ENCODE data around the gene MBD6.
"Not testable (repeated sequence)": the region's sequence is repeated elsewhere in the genome, so short reads cannot be mapped to it uniquely, and the experiment has no call there.

The MBD6 gene

GRCh38 chr12:57516617-57517153 lies 5.9 kb upstream of the MBD6 start:
- no peak for TF ChIP-seq CTCF (IDR thresholded peaks at IDR 0.05; ENCODE audit: low read depth, low read length, missing control alignments)
- no peak overlapping the region for H3K4me3 ChIP-seq (ENCODE audit: low read depth, low read length)
- DNase-seq (ENCODE audit: low read depth) = no peak
- in situ Hi-C loops (cut with HindIII; ENCODE audit: low sequenced_read_pairs) = no loop called here

- in situ Hi-C loops (cut with HindIII; ENCODE audit: low sequenced_read_pairs) = no loop called here
- no peak for TF ChIP-seq CTCF (IDR thresholded peaks at IDR 0.05; ENCODE audit: low read depth, low read length, missing control alignments)
- H3K4me3 ChIP-seq (ENCODE audit: low read depth, low read length) = no peak overlapping the region
- no peak for DNase-seq (ENCODE audit: low read depth)
Measured at GRCh38 chr12:57517187-57517586, 5.4 kb upstream of the MBD6 start.

GRCh38 chr12:57517718-57518117 lies 4.9 kb upstream of the MBD6 start:
- peak overlapping the region; percentile 88 for H3K4me3 ChIP-seq (ENCODE audit: low read depth, low read length)
- in situ Hi-C loops (cut with HindIII; ENCODE audit: low sequenced_read_pairs); DNase-seq (ENCODE audit: low read depth): not testable (repeated sequence)

- peak overlapping the region; percentile 88 for H3K4me3 ChIP-seq (ENCODE audit: low read depth, low read length)
- TF ChIP-seq CTCF (IDR thresholded peaks at IDR 0.05; ENCODE audit: low read depth, low read length, missing control alignments) = no peak
- DNase-seq (ENCODE audit: low read depth) = no peak
- in situ Hi-C loops (cut with HindIII; ENCODE audit: low sequenced_read_pairs) = no loop called here
Measured at GRCh38 chr12:57518176-57518919, 4.3 kb upstream of the MBD6 start.

GRCh38 chr12:57518920-57519795 lies 3.5 kb upstream of the MBD6 start:
- DNase-seq (ENCODE audit: low read depth) = no peak
- no peak for TF ChIP-seq CTCF (IDR thresholded peaks at IDR 0.05; ENCODE audit: low read depth, low read length, missing control alignments)
- in situ Hi-C loops (cut with HindIII; ENCODE audit: low sequenced_read_pairs) = no loop called here
- peak overlapping the region; percentile 88 for H3K4me3 ChIP-seq (ENCODE audit: low read depth, low read length)

GRCh38 chr12:57519796-57520052 lies 2.9 kb upstream of the MBD6 start:
- DNase-seq (ENCODE audit: low read depth) = no peak
- no peak for TF ChIP-seq CTCF (IDR thresholded peaks at IDR 0.05; ENCODE audit: low read depth, low read length, missing control alignments)
- H3K4me3 ChIP-seq (ENCODE audit: low read depth, low read length) = peak overlapping the region; percentile 88
- in situ Hi-C loops (cut with HindIII; ENCODE audit: low sequenced_read_pairs) = no loop called here

Data from astrocyte of the cerebellum (primary cell).